Body of pancreas (tissue), 4 donors: Measurements from ENCODE around the gene TMEM123. TPM values are rescaled to one million over a fixed set of nuclear protein-coding genes. Genes with fewer than 3 reads are reported as not detected.

Experiments used
- ATAC-seq: fragments of 150-250 bp; one replicate; pipeline ENCODE4 v1.9.1; 2016
- DNase-seq, 4 donors: peaks; one replicate each; pipeline ENCODE4 v3.0.0-alpha.2; 2019
- H3K27ac ChIP-seq, 4 donors: fragments of 200-600 bp; sonication (generic); 1 replicate in 3 of 4; 2 replicates in 1 of 4; pipeline versions ENCODE4 v1.5.1 to v1.6.1; 2016 to 2019; ENCODE audit warnings: mild to moderate bottlenecking in 1 of 4, mixed read lengths in 1 of 4, moderate library complexity in 1 of 4
- H3K27me3 ChIP-seq, 2 donors: fragments of 200-600 bp; sonication (generic); one replicate each; pipeline ENCODE4 v1.6.0; 2016; ENCODE audit warnings: mild to moderate bottlenecking in 1 of 2
- H3K36me3 ChIP-seq, 2 donors: fragments of 200-600 bp; sonication (generic); replicated peaks in 1 of 2; 2 replicates each; pipeline ENCODE4 v1.5.1; 2016; ENCODE audit warnings: low read depth in 2 of 2; ENCODE audit not compliant: insufficient read depth in 1 of 2
- H3K4me1 ChIP-seq: fragments of 200-600 bp; sonication (generic); one replicate; pipeline ENCODE4 v1.6.0; 2016
- H3K4me3 ChIP-seq, 2 donors: fragments of 200-600 bp; sonication (generic); 1 replicate in 1 of 2; 2 replicates in 1 of 2; pipeline ENCODE4 v1.5.1; 2016 to 2019
- H3K9me3 ChIP-seq, 3 donors: fragments of 200-600 bp; sonication (generic); 1 replicate in 2 of 3; 2 replicates in 1 of 3; pipeline ENCODE4 v1.5.1; 2016
- POLR2A ChIP-seq, 3 donors: fragments of 450-650 bp; IDR thresholded peaks; one replicate each; pipeline ENCODE4 v1.6.1; 2016; ENCODE audit warnings: antibody characterized with exemption in 3 of 3, mild to moderate bottlenecking in 2 of 3
- WGBS, 2 donors: methylation state at CpG; one replicate each; pipeline ENCODE4 v1.1.5; 2017; 5-methylcytosine and 5-hydroxymethylcytosine counted together
- intact Hi-C: fragments of 100-400 bp; cut with DNase I; formaldehyde crosslinking; loops from one replicate; pipeline ENCODE4 v1.15.1; 2023
- total RNA-seq, 2 donors: library from RNA; depleted of rRNA; stranded (reverse); fragments of >200 nt; gene quantifications; one replicate each; pipeline ENCODE4 v1.1.0, GENCODE V29; 2016
- TF ChIP-seq, protein P1 (sequence below), 7 experiments: fragments of 450-650 bp in 4 of 7; fragments of 200-600 bp in 3 of 7; sonication (generic) in 3 of 7; IDR thresholded peaks; one replicate each; pipeline ENCODE4 v1.5.1; 2016 to 2019; ENCODE audit warnings: antibody characterized with exemption in 7 of 7

Gene TMEM123
- total RNA-seq, 2 donors from 2014 or later = 40.2 to 82.5 TPM

DNA sequence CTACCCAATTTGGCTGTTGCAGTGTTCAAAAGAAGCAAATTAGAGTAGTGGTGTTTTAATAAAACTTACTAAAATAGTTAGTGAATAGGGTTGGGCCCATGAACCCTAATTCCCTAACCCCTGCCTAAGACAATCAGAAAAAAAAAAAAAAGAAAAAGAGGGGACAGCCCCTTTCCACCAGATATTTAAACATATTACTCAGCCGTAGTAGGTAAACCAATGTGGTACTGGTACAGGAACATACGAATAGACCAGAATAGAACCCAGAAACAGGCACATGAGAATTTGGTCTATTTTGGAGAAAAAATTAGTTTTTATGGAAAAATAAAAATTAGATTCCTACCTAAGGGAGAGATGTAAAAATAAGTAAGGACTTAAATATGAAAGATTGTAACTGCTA, 39.4 kb upstream of the TMEM123 start:
- intact Hi-C loops = loop anchor here (10.0 kb wide), 1 partner anchor 97 kb away; no protein-coding TSS in a partner anchor
- Histone ChIP-seq H3K27me3 (no peaks in the 10 kb centered on the region), H3K36me3 (no peaks in the 10 kb centered on the region), H3K4me3 (no peak overlapping the region), H3K4me1 (peaks cover 5% of the 10 kb centered on the region), H3K27ac (no peak overlapping the region), H3K9me3 (no peaks in the 10 kb centered on the region)
- no peak for ATAC-seq
- 92 to 97% methylated on average over 2 of the region's 2 CpGs for WGBS, 2 donors
- no peak for TF ChIP-seq POLR2A (IDR thresholded peaks at IDR 0.05)
- TF ChIP-seq, protein P1, sequence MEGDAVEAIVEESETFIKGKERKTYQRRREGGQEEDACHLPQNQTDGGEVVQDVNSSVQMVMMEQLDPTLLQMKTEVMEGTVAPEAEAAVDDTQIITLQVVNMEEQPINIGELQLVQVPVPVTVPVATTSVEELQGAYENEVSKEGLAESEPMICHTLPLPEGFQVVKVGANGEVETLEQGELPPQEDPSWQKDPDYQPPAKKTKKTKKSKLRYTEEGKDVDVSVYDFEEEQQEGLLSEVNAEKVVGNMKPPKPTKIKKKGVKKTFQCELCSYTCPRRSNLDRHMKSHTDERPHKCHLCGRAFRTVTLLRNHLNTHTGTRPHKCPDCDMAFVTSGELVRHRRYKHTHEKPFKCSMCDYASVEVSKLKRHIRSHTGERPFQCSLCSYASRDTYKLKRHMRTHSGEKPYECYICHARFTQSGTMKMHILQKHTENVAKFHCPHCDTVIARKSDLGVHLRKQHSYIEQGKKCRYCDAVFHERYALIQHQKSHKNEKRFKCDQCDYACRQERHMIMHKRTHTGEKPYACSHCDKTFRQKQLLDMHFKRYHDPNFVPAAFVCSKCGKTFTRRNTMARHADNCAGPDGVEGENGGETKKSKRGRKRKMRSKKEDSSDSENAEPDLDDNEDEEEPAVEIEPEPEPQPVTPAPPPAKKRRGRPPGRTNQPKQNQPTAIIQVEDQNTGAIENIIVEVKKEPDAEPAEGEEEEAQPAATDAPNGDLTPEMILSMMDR (IDR thresholded peaks at IDR 0.05) = no peak
- DNase-seq = no peak

DNA sequence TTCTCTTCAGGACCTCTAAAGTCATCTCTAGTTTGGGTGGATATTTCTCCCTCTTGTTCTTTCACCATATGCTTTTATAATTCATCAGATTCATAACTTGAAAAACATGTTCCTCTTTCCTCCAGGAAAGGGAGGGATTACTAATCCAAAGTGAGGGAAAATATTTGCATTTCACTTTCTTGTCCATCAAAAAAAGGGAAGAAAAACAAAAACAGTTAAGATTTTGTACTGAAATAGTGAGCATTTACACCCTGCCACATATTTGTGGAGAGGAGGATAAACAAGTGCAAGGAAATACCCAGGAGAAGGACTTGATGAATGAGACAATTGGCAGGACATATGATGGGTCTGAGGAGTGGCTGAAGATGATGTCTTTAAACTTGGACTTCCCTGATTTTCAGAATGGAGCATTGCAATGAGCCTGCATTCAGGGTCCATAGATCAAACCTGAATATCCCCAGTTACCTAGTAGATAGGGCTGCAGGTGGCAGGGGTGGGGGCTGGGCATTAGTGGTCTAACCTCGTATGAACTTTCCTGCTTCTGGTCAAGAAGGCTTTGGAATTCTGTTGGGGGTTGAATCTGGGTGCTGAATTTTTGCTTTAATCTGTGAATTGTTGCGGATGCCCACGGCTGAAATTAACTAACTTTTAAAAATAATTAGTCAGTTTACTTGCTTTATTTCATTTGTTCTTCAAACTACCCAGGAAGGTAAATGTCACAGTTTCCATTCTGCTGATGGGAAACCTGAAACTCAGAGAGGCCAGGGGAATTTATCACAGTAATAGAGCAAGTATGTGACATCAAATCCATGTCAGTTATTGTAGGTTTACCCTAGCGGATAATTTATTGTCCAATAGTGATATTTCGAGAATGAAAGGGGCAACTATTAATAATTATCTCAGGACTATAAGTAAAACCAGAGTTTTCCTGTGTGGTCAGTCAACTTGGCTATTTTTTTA, 36.9 kb upstream of the TMEM123 start:
- ATAC-seq (no peak), DNase-seq (no peak)
- 45 to 66% methylated on average over 5 of the region's 5 CpGs for WGBS, 2 donors
- no peaks in the 10 kb centered on the region for H3K36me3 ChIP-seq
- no peak overlapping the region for H3K4me3 ChIP-seq
- no peak overlapping the region for H3K27ac ChIP-seq
- intact Hi-C loops = loop anchor here (10.0 kb wide), 1 partner anchor 95 kb away; no protein-coding TSS in a partner anchor
- H3K9me3 ChIP-seq = no peaks in the 10 kb centered on the region
- TF ChIP-seq, protein P1 (IDR thresholded peaks at IDR 0.05) = no peak
- TF ChIP-seq POLR2A (IDR thresholded peaks at IDR 0.05) = no peak
- H3K27me3 ChIP-seq = no peaks in the 10 kb centered on the region
- peaks cover 13% of the 10 kb centered on the region for H3K4me1 ChIP-seq

DNA sequence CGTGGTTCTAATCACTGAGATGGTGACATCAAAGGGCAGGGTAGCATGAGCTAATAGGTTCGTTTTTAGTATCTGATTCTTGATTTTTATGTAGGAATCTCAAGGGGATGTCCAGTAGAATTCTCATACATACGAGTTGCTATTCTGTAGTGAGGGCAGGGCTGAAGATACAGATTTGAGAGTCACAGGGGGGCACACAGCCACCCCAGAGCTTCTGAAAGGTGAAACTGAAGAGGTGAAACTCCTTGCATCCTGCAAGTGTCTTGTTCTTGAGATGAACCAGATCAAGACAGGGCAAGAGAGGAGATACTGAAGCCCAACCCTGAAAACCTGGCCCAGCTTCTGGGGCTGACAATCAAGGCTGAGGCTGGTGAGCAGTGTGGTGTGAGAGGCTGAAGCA, 35.6 kb upstream of the TMEM123 start:
- no peak overlapping the region for H3K4me3 ChIP-seq
- no peaks in the 10 kb centered on the region for H3K9me3 ChIP-seq
- no peak for TF ChIP-seq POLR2A (IDR thresholded peaks at IDR 0.05)
- TF ChIP-seq, protein P1 (IDR thresholded peaks at IDR 0.05) = no peak
- H3K27me3 ChIP-seq = no peaks in the 10 kb centered on the region
- DNase-seq (no peak), ATAC-seq (no peak)
- H3K4me1 ChIP-seq = peaks cover 9% of the 10 kb centered on the region
- no peak overlapping the region for H3K27ac ChIP-seq
- 68 to 79% methylated on average over 3 of the region's 3 CpGs for WGBS, 2 donors
- no peaks in the 10 kb centered on the region for H3K36me3 ChIP-seq
- intact Hi-C loops = no loop called here

DNA sequence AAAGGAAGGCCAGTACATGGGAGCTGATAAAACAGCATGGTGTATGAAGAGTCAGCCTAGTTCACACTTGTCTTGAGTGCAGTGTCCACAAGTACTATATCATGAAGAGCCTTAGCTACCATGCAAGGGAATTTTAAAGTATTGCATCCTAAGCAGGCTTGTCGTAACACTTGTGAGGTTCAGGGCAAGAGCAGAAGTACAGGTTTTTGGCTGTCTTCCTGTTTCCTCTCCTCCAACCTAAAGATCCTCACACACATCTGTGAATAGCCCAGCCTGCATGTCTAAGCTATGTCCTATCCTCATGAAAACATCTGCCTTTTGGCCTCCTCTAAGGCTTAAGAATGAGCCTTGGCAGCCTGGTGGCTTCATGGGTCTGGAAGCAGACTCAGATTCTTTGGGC, 34.6 kb upstream of the TMEM123 start:
- H3K4me3 ChIP-seq = no peak overlapping the region
- H3K9me3 ChIP-seq = no peaks in the 10 kb centered on the region
- no peaks in the 10 kb centered on the region for H3K36me3 ChIP-seq
- DNase-seq (no peak), ATAC-seq (no peak)
- peaks cover 9% of the 10 kb centered on the region for H3K4me1 ChIP-seq
- no peaks in the 10 kb centered on the region for H3K27me3 ChIP-seq
- intact Hi-C loops = no loop called here
- H3K27ac ChIP-seq = no peak overlapping the region
- WGBS, 2 donors = 0 to 70% methylated on average over 1 of the region's 1 CpG
- no peak for TF ChIP-seq POLR2A (IDR thresholded peaks at IDR 0.05)
- TF ChIP-seq, protein P1 (IDR thresholded peaks at IDR 0.05) = no peak
